GM12878 (cell line): Measurements from ENCODE around the gene ADAD1. TPM values are rescaled to one million over a fixed set of nuclear protein-coding genes. Genes with fewer than 3 reads are reported as not detected.

Source experiments
- ATAC-seq: fragments of 200-7000 bp; cut with Tn5 transposase; 3 replicates; pipeline ENCODE4 v1.9.1; 2020; ENCODE audit warnings: mild to moderate bottlenecking, moderate library complexity
- BruUV-seq: library from RNA; stranded (reverse); fragments of 400-500 nt; replicated peaks from 2 replicates; lab custom pipeline; 2021; lab: Mats Ljungman, UMichigan
- CTCF ChIA-PET: fragments of 300-600 bp; sonication (Branson Sonifier 250); formaldehyde crosslinking; extraction: SDS; loops from one replicate; lab custom pipeline; 2021; ENCODE audit warnings: inconsistent platforms; lab: Yijun Ruan, JAX
- POLR2A ChIA-PET: fragments of 350-600 bp; formaldehyde crosslinking; extraction: SDS; loops from one replicate; lab custom pipeline; 2021; ENCODE audit warnings: inconsistent platforms; lab: Charles Lee
- RAD21 ChIA-PET: fragments of 300-600 bp; sonication (Branson Sonifier 250); formaldehyde crosslinking; loops from one replicate; lab custom pipeline; 2023; ENCODE audit warnings: antibody characterized with exemption; ENCODE audit not compliant: unreplicated experiment; lab: Charles Lee
- SMC1A ChIA-PET: fragments of 300-600 bp; sonication (Branson Sonifier 250); formaldehyde crosslinking; loops from one replicate; lab custom pipeline; 2023; ENCODE audit not compliant: unreplicated experiment, uncharacterized antibody; lab: Charles Lee
- DNase-seq: peaks from one replicate; pipeline ENCODE4 v3.0.0-alpha.2; 2011; ENCODE audit warnings: low read depth, low spot score
- FAIRE-seq: peaks from 3 replicates; lab custom pipeline; 2011; peaks lifted over from hg19 to GRCh38; lab: Jason Lieb, UNC
- H2AFZ ChIP-seq: 2 replicates; pipeline ENCODE4 v1.6.0; 2011; ENCODE audit warnings: low read depth, low read length, control low read depth; ENCODE audit not compliant: control insufficient read depth
- H3K27ac ChIP-seq: 2 replicates; pipeline ENCODE4 v1.5.1; 2011; ENCODE audit warnings: control low read depth; ENCODE audit not compliant: control insufficient read depth, insufficient read depth
- H3K27me3 ChIP-seq, 2 experiments: replicated peaks in 1 of 2; 2 replicates each; pipeline versions ENCODE4 v1.6.0 to v1.6.1; 2011; ENCODE audit warnings: low read length in 1 of 2; ENCODE audit not compliant: control insufficient read depth in 2 of 2, insufficient read depth in 2 of 2
- H3K36me3 ChIP-seq, 2 experiments: 2 replicates each; pipeline ENCODE4 v1.5.1; 2011; ENCODE audit warnings: low read length in 1 of 2; ENCODE audit not compliant: control insufficient read depth in 2 of 2, insufficient read depth in 2 of 2
- H3K4me1 ChIP-seq: 2 replicates; pipeline ENCODE4 v1.6.1; 2011; ENCODE audit warnings: mild to moderate bottlenecking, low read length, moderate library complexity, mixed read lengths; ENCODE audit not compliant: control insufficient read depth, insufficient read depth
- H3K4me2 ChIP-seq: 2 replicates; pipeline ENCODE4 v1.6.0; 2011; ENCODE audit warnings: control low read depth; ENCODE audit not compliant: control insufficient read depth, insufficient read depth
- H3K4me3 ChIP-seq: fragments of 200-600 bp; sonication (generic); 2 replicates; pipeline ENCODE4 v1.5.1; 2016
- H3K79me2 ChIP-seq: 2 replicates; pipeline ENCODE4 v1.6.0; 2011; ENCODE audit warnings: low read length; ENCODE audit not compliant: control insufficient read depth, insufficient read depth
- H3K9ac ChIP-seq: 2 replicates; pipeline ENCODE4 v1.8.0; 2011; ENCODE audit warnings: low read length, control low read depth, mixed read lengths; ENCODE audit not compliant: control insufficient read depth, insufficient read depth
- H3K9me3 ChIP-seq: replicated peaks from 3 replicates; pipeline ENCODE4 v1.5.1; 2011; ENCODE audit warnings: mild to moderate bottlenecking, low read length; ENCODE audit not compliant: control insufficient read depth, insufficient read depth
- H4K20me1 ChIP-seq: 2 replicates; pipeline ENCODE4 v1.6.0; 2011; ENCODE audit not compliant: control insufficient read depth, insufficient read depth
- ATF3 ChIP-seq: IDR thresholded peaks from 2 replicates; pipeline ENCODE4 v1.6.1; 2011; ENCODE audit warnings: low read depth, mild to moderate bottlenecking, low read length, moderate library complexity, borderline replicate concordance; ENCODE audit errors: extremely low read depth
- ATF7 ChIP-seq: fragments of 450-650 bp; IDR thresholded peaks from 2 replicates; pipeline ENCODE4 v1.6.1; 2016; ENCODE audit warnings: low read depth, mild to moderate bottlenecking
- BHLHE40 ChIP-seq, 2 experiments: fragments of 450-650 bp in 1 of 2; IDR thresholded peaks; 2 replicates each; pipeline ENCODE4 v1.6.1; 2011 to 2017; ENCODE audit warnings: low read depth in 2 of 2, borderline replicate concordance in 1 of 2, improper control_type of control experiment in 1 of 2, low read length in 1 of 2, mild to moderate bottlenecking in 1 of 2
- BRCA1 ChIP-seq: IDR thresholded peaks from 2 replicates; pipeline ENCODE4 v1.6.1; 2011; ENCODE audit warnings: low read depth, low read length, improper control_type of control experiment
- ELK1 ChIP-seq: IDR thresholded peaks from 2 replicates; pipeline ENCODE4 v1.6.1; 2012; ENCODE audit warnings: low read depth, low read length, improper control_type of control experiment
- MEF2B ChIP-seq: fragments of 450-650 bp; IDR thresholded peaks from 2 replicates; pipeline ENCODE4 v1.6.1; 2018; ENCODE audit warnings: mild to moderate bottlenecking, moderate library complexity; ENCODE audit not compliant: partially characterized antibody, poor library complexity, severe bottlenecking
- POU2F2 ChIP-seq: IDR thresholded peaks from 3 replicates; pipeline ENCODE4 v1.6.1; 2011; ENCODE audit warnings: low read depth, mild to moderate bottlenecking, low read length, borderline replicate concordance
- RBBP5 ChIP-seq: fragments of 200-600 bp; sonication (generic); conservative IDR thresholded peaks from 2 replicates; pipeline ENCODE4 v1.6.1; 2016
- SIX5 ChIP-seq: IDR thresholded peaks from 2 replicates; pipeline ENCODE4 v1.6.1; 2011; ENCODE audit warnings: mild to moderate bottlenecking, low read depth, low read length, moderate library complexity; ENCODE audit not compliant: severe bottlenecking
- SMAD5 ChIP-seq: IDR thresholded peaks from 2 replicates; pipeline ENCODE4 v1.6.1; 2016; ENCODE audit warnings: antibody characterized with exemption, low read depth
- STAT3 ChIP-seq: IDR thresholded peaks from 2 replicates; pipeline ENCODE4 v1.6.1; 2011; ENCODE audit warnings: low read depth, low read length, improper control_type of control experiment
- ZZZ3 ChIP-seq: IDR thresholded peaks from 2 replicates; pipeline ENCODE4 v1.6.1; 2011; ENCODE audit warnings: low read depth; ENCODE audit not compliant: control insufficient read depth, insufficient read length
- WGBS: methylation state at CpG from one replicate; pipeline ENCODE4 v1.1.6; 2016; ENCODE audit warnings: low lambda C conversion rate; ENCODE audit not compliant: insufficient replicate concordance, insufficient coverage; ENCODE audit errors: missing lambda C conversion rate; 5-methylcytosine and 5-hydroxymethylcytosine counted together
- in situ Hi-C: fragments of 300-500 bp; cut with MboI; formaldehyde crosslinking; loops from 9 replicates; pipeline ENCODE4 v1.14.3; 2018; ENCODE audit warnings: mixed read lengths
- intact Hi-C: fragments of 100-400 bp; cut with micrococcal nuclease; formaldehyde crosslinking; loops from one replicate; pipeline ENCODE4 v1.14.2; 2022; ENCODE audit not compliant: unreplicated experiment
- polyA plus RNA-seq, 11 experiments: library from polyadenylated mRNA; depleted of rRNA in 4 of 11; unstranded in 6 of 11; stranded (reverse) in 5 of 11; fragments of >200 nt; fragmentation: Nextera tagmentation in 4 of 11; fragmentation: Illumina TruSeq in 1 of 11; extraction: Ambion mirVana in 4 of 11; extraction: Trizol in 1 of 11; gene quantifications; 1 replicate in 1 of 11; 2 replicates in 10 of 11; pipeline versions ENCODE4 v1.2.1 to v1.2.3, GENCODE V29; 2011 to 2016; ENCODE audit warnings: inconsistent platforms in 2 of 11, missing spikeins in 2 of 11, low read depth in 1 of 11
- total RNA-seq, 4 experiments: library from RNA; depleted of rRNA in 3 of 4; stranded (reverse); fragments of >200 nt in 3 of 4; fragmentation: Illumina TruSeq in 1 of 4; extraction: Trizol in 1 of 4; gene quantifications; 2 replicates each; pipeline versions ENCODE4 v1.2.1 to v1.2.3, GENCODE V29; 2013 to 2021

ADAD1 gene
- total and polyA plus RNA-seq, 10 of the 15 experiments (the other 5 are each of a cell fraction or from before 2014, with no cell fraction given) = not detected

DNA sequence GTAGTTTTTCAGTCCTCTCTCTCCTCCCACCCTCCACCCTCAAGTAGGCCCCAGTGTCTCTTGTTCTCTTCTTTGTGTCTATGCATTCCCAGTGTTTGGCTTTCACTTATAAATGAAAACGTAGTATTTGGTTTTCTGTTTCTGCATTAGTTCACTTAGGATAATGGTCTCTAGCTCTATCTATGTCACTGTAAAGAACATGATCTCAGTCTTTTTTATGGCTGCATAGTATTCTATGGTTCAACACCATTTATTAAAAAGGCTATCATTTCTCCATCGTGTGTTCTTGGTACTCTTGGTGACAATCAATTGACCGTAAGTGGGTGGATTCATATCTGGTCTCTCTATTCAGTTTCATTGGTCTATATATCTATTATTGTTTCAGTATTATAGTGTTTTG, 96.4 kb downstream of the ADAD1 start:
- BruUV-seq = no TSS peak
- 28% methylated on average over 3 of the region's 3 CpGs for WGBS
- ATAC-seq (no peak), DNase-seq (no peak), FAIRE-seq (no peak)
- TF ChIP-seq SIX5 (no peak), MEF2B (no peak), BRCA1 (no peak), ATF7 (no peak), ZZZ3 (no peak)
- intact Hi-C loops (no loop called here), in situ Hi-C loops (no loop called here)
- Histone ChIP-seq H3K27me3 (no peaks in the 10 kb centered on the region), H3K27ac (no peak overlapping the region), H2AFZ (no peak overlapping the region), H3K9me3 (no peaks in the 10 kb centered on the region), H4K20me1 (no peaks in the 10 kb centered on the region), H3K36me3 (no peaks in the 10 kb centered on the region), H3K4me3 (no peak overlapping the region), H3K9ac (no peak overlapping the region), H3K79me2 (no peaks in the 10 kb centered on the region), H3K4me1 (no peaks in the 10 kb centered on the region), H3K4me2 (no peak overlapping the region)
- ChIA-PET CTCF (no interaction called here), SMC1A (no interaction called here), POLR2A (no interaction called here), RAD21 (no interaction called here)

DNA sequence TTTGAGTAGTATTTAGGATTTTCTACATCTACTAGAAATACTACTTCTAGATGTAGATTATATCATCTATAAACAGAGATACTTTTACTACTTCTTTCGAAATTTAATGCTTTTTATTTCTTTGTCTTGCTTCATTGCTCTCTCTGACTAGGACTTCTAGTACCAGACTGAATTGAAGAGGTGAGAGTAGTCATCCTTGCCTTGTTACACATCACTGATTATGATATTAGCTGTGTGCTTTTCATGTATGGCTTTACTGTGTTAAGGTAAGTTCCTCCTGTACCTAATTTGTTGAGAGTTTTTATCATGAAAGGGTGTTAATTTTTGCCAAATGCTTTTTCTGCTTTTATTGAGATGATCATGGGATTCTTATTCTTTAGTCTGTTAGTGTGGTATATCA, 97.3 kb downstream of the ADAD1 start:
- DNase-seq (no peak), FAIRE-seq (no peak), ATAC-seq (no peak)
- 0% methylated on average over 1 of the region's 1 CpG for WGBS
- POLR2A ChIA-PET = no interaction called here
- in situ Hi-C loops = no loop called here
- Histone ChIP-seq H3K4me3 (no peak overlapping the region), H4K20me1 (no peaks in the 10 kb centered on the region), H2AFZ (no peak overlapping the region), H3K27me3 (no peaks in the 10 kb centered on the region), H3K9me3 (no peaks in the 10 kb centered on the region), H3K4me2 (no peak overlapping the region), H3K9ac (no peak overlapping the region), H3K79me2 (no peaks in the 10 kb centered on the region), H3K36me3 (no peaks in the 10 kb centered on the region), H3K27ac (no peak overlapping the region), H3K4me1 (no peaks in the 10 kb centered on the region)
- SMC1A ChIA-PET = no interaction called here
- RAD21 ChIA-PET = no interaction called here
- TF ChIP-seq POU2F2 (no peak), SMAD5 (no peak), ATF3 (no peak), BHLHE40 (IDR thresholded peaks at IDR 0.05; ENCODE audit: borderline replicate concordance in 1 of 2, low read depth in 2 of 2, low read length in 1 of 2) (no peak), RBBP5 (no peak), STAT3 (no peak), ELK1 (no peak)
- CTCF ChIA-PET = no interaction called here
- intact Hi-C loops = no loop called here
- BruUV-seq = no TSS peak
